ENCODE results near the gene RNF130.
"Not testable (repeated sequence)": the region's sequence is repeated elsewhere in the genome, so short reads cannot be mapped to it uniquely, and the experiment has no call there.

RNF130 gene

DNA sequence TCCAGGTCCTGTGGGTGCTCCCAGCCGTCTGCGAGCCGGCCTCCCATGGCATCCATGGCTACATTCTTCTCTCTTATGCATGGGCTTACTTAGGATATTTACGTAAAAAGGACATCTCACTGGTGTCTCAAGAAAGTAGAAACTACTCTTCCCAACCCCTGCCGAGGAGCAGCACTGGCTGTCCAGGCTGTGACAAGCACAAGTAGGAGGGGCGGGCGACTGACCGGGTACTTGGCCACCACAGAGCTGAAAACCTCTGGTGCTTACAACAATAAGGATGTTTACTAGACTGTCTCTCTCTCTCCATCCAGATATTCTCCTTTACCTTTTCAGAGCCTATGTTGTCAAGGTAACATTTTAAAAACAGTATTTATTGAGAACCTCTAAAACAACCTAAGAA, 107.5 kb downstream of the RNF130 start:
- no peak for DNase-seq (ENCODE audit: extremely low read depth, low read depth)
- TF ChIP-seq, protein P1, sequence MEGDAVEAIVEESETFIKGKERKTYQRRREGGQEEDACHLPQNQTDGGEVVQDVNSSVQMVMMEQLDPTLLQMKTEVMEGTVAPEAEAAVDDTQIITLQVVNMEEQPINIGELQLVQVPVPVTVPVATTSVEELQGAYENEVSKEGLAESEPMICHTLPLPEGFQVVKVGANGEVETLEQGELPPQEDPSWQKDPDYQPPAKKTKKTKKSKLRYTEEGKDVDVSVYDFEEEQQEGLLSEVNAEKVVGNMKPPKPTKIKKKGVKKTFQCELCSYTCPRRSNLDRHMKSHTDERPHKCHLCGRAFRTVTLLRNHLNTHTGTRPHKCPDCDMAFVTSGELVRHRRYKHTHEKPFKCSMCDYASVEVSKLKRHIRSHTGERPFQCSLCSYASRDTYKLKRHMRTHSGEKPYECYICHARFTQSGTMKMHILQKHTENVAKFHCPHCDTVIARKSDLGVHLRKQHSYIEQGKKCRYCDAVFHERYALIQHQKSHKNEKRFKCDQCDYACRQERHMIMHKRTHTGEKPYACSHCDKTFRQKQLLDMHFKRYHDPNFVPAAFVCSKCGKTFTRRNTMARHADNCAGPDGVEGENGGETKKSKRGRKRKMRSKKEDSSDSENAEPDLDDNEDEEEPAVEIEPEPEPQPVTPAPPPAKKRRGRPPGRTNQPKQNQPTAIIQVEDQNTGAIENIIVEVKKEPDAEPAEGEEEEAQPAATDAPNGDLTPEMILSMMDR (IDR thresholded peaks at IDR 0.05; ENCODE audit: low read depth, low read length), result no peak

GRCh38 chr5:179963375-179963774, 108.2 kb downstream of the RNF130 start:
- no peak for DNase-seq (ENCODE audit: extremely low read depth, low read depth)
- TF ChIP-seq, protein P1 (IDR thresholded peaks at IDR 0.05; ENCODE audit: low read depth, low read length), result no peak

- TF ChIP-seq, protein P1 (IDR thresholded peaks at IDR 0.05; ENCODE audit: low read depth, low read length), result no peak
- no peak for DNase-seq (ENCODE audit: extremely low read depth, low read depth)
Measured at GRCh38 chr5:179960204-179960831, 111.2 kb downstream of the RNF130 start.

- TF ChIP-seq, protein P1 (IDR thresholded peaks at IDR 0.05; ENCODE audit: low read depth, low read length), result no peak
- DNase-seq (ENCODE audit: extremely low read depth, low read depth), result no peak
Measured at GRCh38 chr5:179959641-179960040, 111.9 kb downstream of the RNF130 start.

DNA sequence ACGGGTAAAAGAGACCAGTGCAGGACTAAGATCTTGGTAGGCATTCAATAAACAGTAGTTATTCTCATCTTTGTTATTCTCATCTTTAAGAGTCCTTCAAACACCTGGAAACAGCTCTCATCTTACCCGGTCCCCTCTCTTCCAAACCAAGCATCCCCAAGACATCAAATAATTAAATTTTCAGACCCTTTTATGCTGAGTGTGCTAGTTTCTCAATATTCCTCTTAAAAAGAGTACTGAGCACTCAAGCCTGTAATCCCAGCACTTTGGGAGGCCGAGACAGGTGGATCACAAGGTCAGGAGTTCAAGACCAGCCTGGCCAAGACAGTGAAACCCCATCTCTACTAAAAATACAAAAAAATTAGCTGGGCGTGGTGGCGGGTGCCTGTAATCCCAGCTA, 112.4 kb downstream of the RNF130 start:
- not testable (repeated sequence) for DNase-seq (ENCODE audit: extremely low read depth, low read depth)

- DNase-seq (ENCODE audit: extremely low read depth, low read depth), result no peak
- TF ChIP-seq, protein P1 (IDR thresholded peaks at IDR 0.05; ENCODE audit: low read depth, low read length), result no peak
Measured at GRCh38 chr5:179955630-179956029, 115.9 kb downstream of the RNF130 start.

DNA sequence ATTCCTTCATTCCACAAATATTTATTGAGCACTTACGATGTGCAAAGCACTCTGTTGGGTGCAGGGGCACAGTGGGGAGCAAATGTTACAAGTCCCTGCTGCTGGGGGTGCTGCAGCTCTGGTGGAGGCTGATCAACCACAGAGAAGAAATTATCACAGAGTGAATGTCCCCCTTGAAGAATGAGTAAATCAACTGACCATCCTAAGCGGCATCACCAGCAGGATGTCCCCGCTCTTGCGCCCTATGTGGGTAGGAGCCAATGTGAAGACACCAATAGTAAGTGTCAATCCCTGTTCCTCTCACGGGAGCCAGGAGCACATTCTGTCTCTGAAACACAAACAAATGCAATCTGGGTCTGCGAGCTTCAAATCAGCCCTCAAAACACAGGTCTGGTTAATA, 116.5 kb downstream of the RNF130 start:
- TF ChIP-seq, protein P1 (IDR thresholded peaks at IDR 0.05; ENCODE audit: low read depth, low read length), result no peak
- DNase-seq (ENCODE audit: extremely low read depth, low read depth), result no peak

GRCh38 chr5:179954434-179954833, 117.1 kb downstream of the RNF130 start:
- DNase-seq (ENCODE audit: extremely low read depth, low read depth), result no peak
- TF ChIP-seq, protein P1 (IDR thresholded peaks at IDR 0.05; ENCODE audit: low read depth, low read length), result no peak
